Activated naive CD8-positive, alpha-beta T cell (primary cell): ENCODE results near the gene OR2C1.

Experiments
- H3K27ac Mint-ChIP-seq: one replicate; pipeline ENCODE4 v1.8.0; 2021; ENCODE audit warnings: mixed read lengths
- H3K27me3 Mint-ChIP-seq: one replicate; pipeline ENCODE4 v1.8.0; 2021; ENCODE audit warnings: mixed read lengths
- H3K36me3 Mint-ChIP-seq: one replicate; pipeline ENCODE4 v1.8.0; 2021; ENCODE audit warnings: mixed read lengths
- H3K4me1 Mint-ChIP-seq: one replicate; pipeline ENCODE4 v1.8.0; 2021; ENCODE audit warnings: low read depth, mixed read lengths
- H3K4me3 Mint-ChIP-seq: one replicate; pipeline ENCODE4 v1.8.0; 2021; ENCODE audit warnings: mild to moderate bottlenecking, mixed read lengths
- H3K9me3 Mint-ChIP-seq: one replicate; pipeline ENCODE4 v1.8.0; 2021; ENCODE audit warnings: low read depth, mixed read lengths

Gene OR2C1

GRCh38 chr16:3364774-3365427, 9.2 kb downstream of the OR2C1 start:
- H3K27ac Mint-ChIP-seq, result peak overlapping the region; percentile 92
- peaks cover 9% of the 10 kb centered on the region for H3K36me3 Mint-ChIP-seq
- peaks cover 12% of the 10 kb centered on the region for H3K4me1 Mint-ChIP-seq
- no peaks in the 10 kb centered on the region for H3K9me3 Mint-ChIP-seq
- H3K4me3 Mint-ChIP-seq, result peak overlapping the region; percentile 88
- H3K27me3 Mint-ChIP-seq, result peaks cover 15% of the 10 kb centered on the region

DNA sequence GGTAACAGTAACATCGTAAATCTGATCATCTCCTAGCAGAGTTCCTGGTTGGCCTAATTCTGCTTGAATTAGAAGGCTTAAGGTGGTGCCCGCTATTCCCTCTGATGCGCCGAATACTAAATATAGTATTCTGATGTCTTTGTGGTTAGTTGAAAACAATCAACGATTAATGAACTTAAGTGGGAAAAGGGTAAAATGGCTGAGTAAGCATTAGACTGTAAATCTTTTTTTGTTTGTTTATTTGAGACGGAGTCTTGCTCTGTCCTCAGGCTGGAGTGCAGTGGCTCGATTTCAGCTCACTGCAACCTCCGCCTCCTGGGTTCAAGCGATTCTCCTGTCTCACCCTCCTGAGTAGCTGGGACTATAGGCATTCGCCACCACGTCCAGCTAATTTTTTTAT, 13.4 kb downstream of the OR2C1 start:
- Mint-ChIP-seq H3K27me3 (no peaks in the 10 kb centered on the region), H3K9me3 (peaks cover 5% of the 10 kb centered on the region), H3K36me3 (peaks cover 15% of the 10 kb centered on the region), H3K27ac (no peak overlapping the region), H3K4me1 (peaks cover 12% of the 10 kb centered on the region), H3K4me3 (no peak overlapping the region)

DNA sequence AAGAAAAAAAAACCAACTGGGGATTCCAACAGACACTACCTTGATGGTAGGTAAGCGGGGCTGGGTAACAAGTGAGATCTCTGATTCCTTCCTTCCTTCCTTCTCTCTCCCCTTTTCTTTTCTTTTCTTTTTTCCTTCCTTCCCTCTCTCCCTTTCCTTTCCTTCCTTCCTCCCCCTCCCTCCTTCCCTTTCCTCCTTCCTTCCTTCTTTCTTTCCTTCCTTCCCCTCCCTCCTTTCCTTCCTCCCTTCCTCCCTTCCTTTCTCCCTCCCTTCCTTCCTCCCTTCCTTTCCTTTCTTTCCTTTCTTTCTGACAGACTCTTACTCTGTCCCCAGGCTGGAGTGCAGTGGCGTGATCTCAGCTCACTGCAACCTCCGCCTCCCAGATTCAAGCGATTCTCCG, 20.0 kb downstream of the OR2C1 start:
- Mint-ChIP-seq H3K4me3 (no peak overlapping the region), H3K27ac (no peak overlapping the region), H3K36me3 (peaks cover 45% of the 10 kb centered on the region), H3K4me1 (no peaks in the 10 kb centered on the region), H3K27me3 (no peaks in the 10 kb centered on the region), H3K9me3 (peaks cover 27% of the 10 kb centered on the region)

DNA sequence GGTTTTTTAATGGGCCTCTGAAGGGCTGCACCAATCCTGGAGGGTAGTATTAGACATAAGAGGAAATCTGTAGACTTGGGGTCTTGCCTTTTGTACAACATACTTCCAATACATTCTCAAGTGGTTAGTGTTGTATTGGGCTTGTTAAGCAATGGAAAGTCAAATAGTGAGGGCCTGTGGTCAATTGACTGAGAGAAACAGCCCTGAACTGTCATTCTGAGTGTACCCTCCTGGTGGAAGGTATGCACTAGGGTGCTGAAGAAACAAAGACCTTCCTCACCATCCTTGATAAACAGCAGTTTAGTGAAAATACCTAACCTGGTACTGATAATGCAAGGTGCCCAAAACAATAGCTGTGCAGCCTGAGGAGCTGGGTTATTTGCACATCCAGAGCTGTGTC, 22.2 kb downstream of the OR2C1 start:
- H3K4me1 Mint-ChIP-seq, result no peaks in the 10 kb centered on the region
- H3K36me3 Mint-ChIP-seq, result peaks cover 63% of the 10 kb centered on the region

DNA sequence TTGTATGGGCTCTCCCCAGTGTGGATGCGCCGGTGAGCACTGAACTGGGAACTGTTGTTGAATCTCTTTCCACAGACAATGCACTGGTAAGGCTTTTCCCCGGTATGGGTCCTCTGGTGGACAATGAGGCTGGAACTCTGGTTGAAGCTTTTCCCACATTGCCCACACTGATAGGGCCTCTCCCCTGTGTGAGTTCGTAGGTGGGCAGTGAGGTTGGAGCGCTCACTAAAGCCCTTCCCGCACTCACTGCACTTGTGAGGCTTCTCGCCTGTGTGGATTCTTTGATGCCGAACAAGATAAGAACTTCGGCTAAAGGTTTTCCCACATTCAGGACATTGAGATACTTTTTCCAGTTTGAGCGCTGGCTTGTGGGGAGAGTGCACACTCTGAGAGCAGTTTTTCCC, 27.4 kb downstream of the OR2C1 start:
- H3K27me3 Mint-ChIP-seq, result no peaks in the 10 kb centered on the region
- peaks cover 70% of the 10 kb centered on the region for H3K36me3 Mint-ChIP-seq
- H3K4me1 Mint-ChIP-seq, result peaks cover 1% of the 10 kb centered on the region
- H3K27ac Mint-ChIP-seq, result no peak overlapping the region
- peaks cover 35% of the 10 kb centered on the region for H3K9me3 Mint-ChIP-seq
- H3K4me3 Mint-ChIP-seq, result no peak overlapping the region

More for the DNA sequence above, 22.2 kb downstream of the OR2C1 start:
- H3K9me3 Mint-ChIP-seq, result peaks cover 32% of the 10 kb centered on the region
- no peak overlapping the region for H3K4me3 Mint-ChIP-seq
- no peaks in the 10 kb centered on the region for H3K27me3 Mint-ChIP-seq
- no peak overlapping the region for H3K27ac Mint-ChIP-seq

GRCh38 chr16:3388325-3388724, 32.6 kb downstream of the OR2C1 start:
- H3K36me3 Mint-ChIP-seq, result peaks cover 68% of the 10 kb centered on the region
- H3K27me3 Mint-ChIP-seq, result no peaks in the 10 kb centered on the region
- H3K27ac Mint-ChIP-seq, result no peak overlapping the region
- no peak overlapping the region for H3K4me3 Mint-ChIP-seq
- peaks cover 24% of the 10 kb centered on the region for H3K9me3 Mint-ChIP-seq
- H3K4me1 Mint-ChIP-seq, result peaks cover 3% of the 10 kb centered on the region

DNA sequence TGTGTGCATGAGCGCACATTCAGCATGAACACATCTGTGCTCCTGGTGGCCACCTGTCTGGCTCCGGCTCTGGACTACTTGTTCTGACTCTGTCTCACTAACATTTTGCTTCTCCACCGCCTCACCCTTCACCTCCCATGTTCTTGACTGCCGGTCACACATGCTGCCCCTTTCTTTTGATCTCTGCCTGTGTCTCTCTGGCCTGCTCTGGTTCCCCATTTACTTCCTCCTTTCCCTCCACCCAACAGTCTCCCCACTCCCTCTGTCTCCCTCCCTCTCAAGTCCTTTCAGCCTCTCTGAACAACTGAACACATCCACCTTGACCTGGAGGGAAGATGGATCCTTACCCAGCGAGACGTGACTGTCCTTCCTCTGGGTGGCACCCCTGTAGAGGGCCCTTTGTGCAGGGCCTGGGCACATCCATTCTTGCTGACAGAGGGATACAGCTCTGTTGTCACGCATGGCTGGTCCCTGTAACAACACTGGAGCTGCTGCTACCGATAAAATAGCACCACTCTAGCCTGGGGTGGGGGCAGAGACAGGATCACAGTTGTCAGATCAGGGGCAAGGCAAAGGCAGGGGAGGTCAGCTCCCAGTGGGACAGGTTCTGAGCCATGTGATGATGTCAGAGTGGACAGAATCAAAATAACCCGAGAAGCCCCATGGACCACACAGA, 34.1 kb downstream of the OR2C1 start:
- peaks cover 63% of the 10 kb centered on the region for H3K36me3 Mint-ChIP-seq
- H3K4me1 Mint-ChIP-seq, result peaks cover 9% of the 10 kb centered on the region
- H3K4me3 Mint-ChIP-seq, result no peak overlapping the region
- peaks cover 25% of the 10 kb centered on the region for H3K9me3 Mint-ChIP-seq
- no peaks in the 10 kb centered on the region for H3K27me3 Mint-ChIP-seq
- no peak overlapping the region for H3K27ac Mint-ChIP-seq

DNA sequence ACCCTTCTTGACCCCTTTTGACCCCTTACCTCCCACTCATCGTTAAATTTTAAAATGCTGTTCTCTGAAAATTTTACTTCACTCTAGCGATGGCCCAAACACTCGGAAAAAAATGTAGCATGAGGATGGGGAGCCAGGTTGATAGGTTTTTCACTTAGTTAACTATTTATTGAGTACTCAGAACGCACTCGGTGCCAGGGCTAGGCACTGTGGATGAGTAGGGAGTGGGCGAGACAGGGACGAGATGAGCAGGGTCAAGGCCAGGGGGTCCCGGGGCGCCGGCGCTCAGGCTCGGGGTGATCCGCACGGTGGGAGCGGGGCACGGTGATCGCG, 44.7 kb downstream of the OR2C1 start:
- H3K4me1 Mint-ChIP-seq, result peaks cover 54% of the 10 kb centered on the region
- peaks cover 6% of the 10 kb centered on the region for H3K9me3 Mint-ChIP-seq
- H3K4me3 Mint-ChIP-seq, result peak overlapping the region; percentile 97
- H3K36me3 Mint-ChIP-seq, result peaks cover 39% of the 10 kb centered on the region
- no peaks in the 10 kb centered on the region for H3K27me3 Mint-ChIP-seq
- peak overlapping the region; percentile 61 for H3K27ac Mint-ChIP-seq

DNA sequence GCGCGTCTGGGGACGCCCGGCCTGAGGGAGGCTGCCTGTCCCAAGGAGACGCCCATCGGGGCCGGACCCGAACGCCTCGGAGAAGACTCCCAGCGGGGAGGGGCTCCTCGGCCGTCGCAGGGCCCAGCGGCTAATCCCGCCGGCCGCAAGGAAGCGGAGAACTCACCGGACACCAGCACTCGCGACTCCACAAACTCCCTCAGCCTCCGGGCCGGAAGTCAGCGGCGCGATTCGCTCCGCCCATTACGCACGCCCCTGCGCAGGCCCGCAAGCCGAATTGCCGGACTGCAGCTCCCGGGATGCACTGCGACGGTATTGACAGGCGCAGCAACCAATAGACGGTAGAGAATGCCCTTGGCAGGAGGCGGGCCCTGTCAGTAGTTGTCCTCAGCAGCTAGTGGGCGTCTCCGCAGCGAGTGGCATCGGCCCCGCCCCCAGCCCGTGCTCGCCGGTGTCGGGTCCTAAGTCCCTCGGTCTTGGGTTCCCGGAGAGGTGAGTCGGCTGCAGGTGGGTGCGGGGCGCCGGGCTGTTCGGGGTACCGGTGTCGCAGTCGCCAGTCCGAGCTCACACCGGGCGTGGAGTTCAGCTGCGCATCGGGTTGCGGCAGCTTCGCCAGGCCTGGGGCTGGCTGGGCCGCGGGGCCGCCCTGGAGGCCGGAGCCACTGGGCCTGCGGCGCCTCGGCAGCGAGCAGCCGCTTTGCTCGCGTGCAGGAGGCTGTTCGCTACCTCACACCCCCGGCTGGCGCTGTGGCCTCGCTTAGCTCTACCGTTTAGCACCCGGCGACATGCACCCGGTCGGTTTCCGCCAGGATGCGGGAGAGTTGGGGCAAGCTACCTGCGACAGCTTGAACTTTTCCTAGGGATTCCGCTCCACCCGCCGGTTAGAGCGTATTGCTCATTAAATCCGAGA, 45.3 kb downstream of the OR2C1 start, which contains the start of the genes ZNF174 and ZSCAN32:
TSS of gene ZNF174 (plus strand) at position 437 of the 910 bp plus-strand sequence. CDS start 790 bp downstream, outside the sequence.
TSS of gene ZSCAN32 (minus strand) at position 226 of the 910 bp plus-strand sequence. CDS start 3,447 bp downstream, outside the sequence.
- H3K9me3 Mint-ChIP-seq, result peaks cover 8% of the 10 kb centered on the region
- no peaks in the 10 kb centered on the region for H3K27me3 Mint-ChIP-seq
- peak within 1 kb of the TSS; percentile 97 for H3K4me3 Mint-ChIP-seq
- peak within 1 kb of the TSS; percentile 82 for H3K27ac Mint-ChIP-seq
- peaks cover 39% of the 10 kb centered on the region for H3K36me3 Mint-ChIP-seq
- H3K4me1 Mint-ChIP-seq, result peaks cover 54% of the 10 kb centered on the region

- H3K9me3 Mint-ChIP-seq, result peaks cover 15% of the 10 kb centered on the region
- peaks cover 47% of the 10 kb centered on the region for H3K4me1 Mint-ChIP-seq
- H3K36me3 Mint-ChIP-seq, result peaks cover 39% of the 10 kb centered on the region
- peak overlapping the region; percentile 97 for H3K4me3 Mint-ChIP-seq
- H3K27ac Mint-ChIP-seq, result peak overlapping the region; percentile 82
- no peaks in the 10 kb centered on the region for H3K27me3 Mint-ChIP-seq
Observed at GRCh38 chr16:3401719-3402397, 46.2 kb downstream of the OR2C1 start.
